Measurements from ENCODE around the gene SMARCA4. TPM values are rescaled to one million over a fixed set of nuclear protein-coding genes. Genes with fewer than 3 reads are reported as not detected.
A peak's percentile ranks its signal among the peaks of the same experiment; 100 is the strongest.

Gene SMARCA4
- total RNA-seq, 1 experiment from 2014 or later: 261 TPM

DNA sequence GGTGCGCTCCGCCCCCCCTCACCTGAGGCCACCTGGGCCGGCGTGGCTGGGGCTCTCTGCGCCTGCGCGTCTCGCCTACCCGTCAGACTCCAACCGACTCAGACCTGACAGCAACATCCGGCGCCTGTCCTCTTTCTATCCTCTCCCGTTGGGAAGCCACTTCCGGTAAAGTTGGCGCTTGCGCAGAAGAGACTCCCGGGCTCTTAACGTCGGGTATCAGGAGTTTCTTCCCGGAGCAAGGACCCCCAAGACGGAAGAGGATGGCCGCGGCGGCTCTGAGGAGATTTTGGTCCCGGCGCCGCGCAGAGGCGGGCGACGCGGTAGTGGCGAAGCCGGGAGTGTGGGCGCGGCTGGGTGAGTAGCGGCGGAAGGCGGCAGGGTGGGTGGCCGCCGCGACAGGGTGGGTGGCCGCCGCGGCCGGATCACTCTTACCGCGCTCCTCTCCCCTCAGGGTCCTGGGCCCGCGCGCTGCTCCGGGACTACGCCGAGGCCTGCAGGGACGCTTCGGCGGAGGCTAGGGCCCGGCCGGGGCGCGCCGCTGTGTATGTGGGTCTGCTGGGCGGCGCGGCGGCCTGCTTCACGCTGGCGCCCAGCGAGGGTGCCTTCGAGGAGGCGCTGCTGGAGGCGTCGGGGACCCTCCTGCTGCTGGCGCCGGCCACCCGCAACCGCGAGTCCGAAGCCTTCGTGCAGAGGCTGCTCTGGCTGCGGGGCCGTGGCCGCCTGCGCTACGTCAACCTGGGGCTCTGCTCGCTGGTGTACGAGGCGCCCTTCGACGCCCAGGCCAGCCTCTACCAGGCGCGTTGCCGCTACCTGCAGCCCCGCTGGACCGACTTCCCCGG lies 32.0 kb upstream of the SMARCA4 start, which contains the start of the genes TIMM29 and YIPF2:
TSS of gene TIMM29 (plus strand) at position 249 of the 839 bp plus-strand sequence. CDS start at position 261, 12 bp downstream.
TSS of gene YIPF2 (minus strand) at position 77 of the 839 bp plus-strand sequence. CDS start 229 bp downstream, outside the sequence.
- peak; percentile 98 for DNase-seq
- H4K91ac ChIP-seq (ENCODE audit: insufficient read length, low read depth, low read length): no peak within 1 kb of the TSS
- H2AK5ac ChIP-seq (ENCODE audit: insufficient read length, low read length): no peak within 1 kb of the TSS
- peaks cover 14% of the 10 kb centered on the region for H3K23me2 ChIP-seq (ENCODE audit: insufficient read length, low read depth, low read length, poor library complexity, severe bottlenecking)
- peak within 1 kb of the TSS; percentile 86 for H3K9ac ChIP-seq (ENCODE audit: extremely low read depth, insufficient read length, low read length)
- no peak within 1 kb of the TSS for H3K56ac ChIP-seq (ENCODE audit: insufficient read length, low read depth, low read length)
- no peak within 1 kb of the TSS; the same call in 1 of the 2 replicates for H2BK15ac ChIP-seq (ENCODE audit: low read depth, low read length)
- H3K23ac ChIP-seq (ENCODE audit: insufficient read length, low read depth, low read length): no peak within 1 kb of the TSS
- H3K4me1 ChIP-seq (ENCODE audit: insufficient read depth, low read length): no peaks in the 10 kb centered on the region
- no peaks in the 10 kb centered on the region for H3K27me3 ChIP-seq (ENCODE audit: insufficient read depth, low read length)
- no peaks in the 10 kb centered on the region for H3K9me3 ChIP-seq (ENCODE audit: control insufficient read depth, low read depth, low read length)
- H3K27ac ChIP-seq (ENCODE audit: insufficient read length, low read depth, low read length): no peak within 1 kb of the TSS
- H3K36me3 Mint-ChIP-seq (ENCODE audit: insufficient read depth in 1 of 3, low read depth in 3 of 3): peaks cover 7 to 34% (median 30%) of the 10 kb centered on the region in 3 experiments; a peak in 6 of 7 replicates
- H3K27ac Mint-ChIP-seq: peak within 1 kb of the TSS; percentile 51 to 93 (median 92); a peak in 6 of 7 replicates
- peak within 1 kb of the TSS; percentile 86 for H3K4me2 ChIP-seq (ENCODE audit: insufficient read depth, insufficient read length, low read length)
- no peak within 1 kb of the TSS for H2AFZ ChIP-seq (ENCODE audit: low read length)
- TF ChIP-seq, protein P1, sequence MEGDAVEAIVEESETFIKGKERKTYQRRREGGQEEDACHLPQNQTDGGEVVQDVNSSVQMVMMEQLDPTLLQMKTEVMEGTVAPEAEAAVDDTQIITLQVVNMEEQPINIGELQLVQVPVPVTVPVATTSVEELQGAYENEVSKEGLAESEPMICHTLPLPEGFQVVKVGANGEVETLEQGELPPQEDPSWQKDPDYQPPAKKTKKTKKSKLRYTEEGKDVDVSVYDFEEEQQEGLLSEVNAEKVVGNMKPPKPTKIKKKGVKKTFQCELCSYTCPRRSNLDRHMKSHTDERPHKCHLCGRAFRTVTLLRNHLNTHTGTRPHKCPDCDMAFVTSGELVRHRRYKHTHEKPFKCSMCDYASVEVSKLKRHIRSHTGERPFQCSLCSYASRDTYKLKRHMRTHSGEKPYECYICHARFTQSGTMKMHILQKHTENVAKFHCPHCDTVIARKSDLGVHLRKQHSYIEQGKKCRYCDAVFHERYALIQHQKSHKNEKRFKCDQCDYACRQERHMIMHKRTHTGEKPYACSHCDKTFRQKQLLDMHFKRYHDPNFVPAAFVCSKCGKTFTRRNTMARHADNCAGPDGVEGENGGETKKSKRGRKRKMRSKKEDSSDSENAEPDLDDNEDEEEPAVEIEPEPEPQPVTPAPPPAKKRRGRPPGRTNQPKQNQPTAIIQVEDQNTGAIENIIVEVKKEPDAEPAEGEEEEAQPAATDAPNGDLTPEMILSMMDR (conservative IDR thresholded peaks at IDR 0.05): no peak
- no peak within 1 kb of the TSS for H3T11ph ChIP-seq (ENCODE audit: low read length)
- no peak within 1 kb of the TSS for H3K18ac ChIP-seq (ENCODE audit: insufficient read length, low read depth, low read length)
- H3K4me3 Mint-ChIP-seq: peak within 1 kb of the TSS; percentile 93 to 94
- H2BK5ac ChIP-seq (ENCODE audit: insufficient read length, low read length): no peak within 1 kb of the TSS
- H2BK120ac ChIP-seq (ENCODE audit: low read depth, low read length, poor library complexity, severe bottlenecking): no peak within 1 kb of the TSS
- H4K20me1 ChIP-seq (ENCODE audit: control insufficient read depth, insufficient read depth, insufficient read length): no peaks in the 10 kb centered on the region
- H4K8ac ChIP-seq (replicated peaks; ENCODE audit: insufficient read length, low read depth, low read length): no peak within 1 kb of the TSS
- H2BK12ac ChIP-seq (ENCODE audit: insufficient read length, low read depth, low read length): no peak within 1 kb of the TSS
- no CpG with 5 or more reads among the region's 96 CpGs for WGBS (ENCODE audit: extremely low coverage, insufficient read length, low lambda C conversion rate)
- no peak within 1 kb of the TSS for H2BK20ac ChIP-seq (ENCODE audit: low read depth, low read length, poor library complexity, severe bottlenecking)
- H3K27me3 Mint-ChIP-seq (ENCODE audit: low read depth): peaks cover 2% of the 10 kb centered on the region; the same call in 1 of the 2 replicates
- H4K5ac ChIP-seq (ENCODE audit: insufficient read length, low read depth, low read length): no peak within 1 kb of the TSS
- peaks cover 4% of the 10 kb centered on the region; the same call in 1 of the 2 replicates for H3K79me2 ChIP-seq (ENCODE audit: insufficient read depth, low read length)
- peaks cover 12 to 17% of the 10 kb centered on the region in 2 experiments for H3K4me1 Mint-ChIP-seq
- no peak within 1 kb of the TSS for H3K4ac ChIP-seq (ENCODE audit: low read depth, low read length)
- no peaks in the 10 kb centered on the region for H3K79me1 ChIP-seq (ENCODE audit: insufficient read depth, low read depth, low read length, poor library complexity, severe bottlenecking)
- peak within 1 kb of the TSS; percentile 39; the same call in 1 of the 2 replicates for H3K14ac ChIP-seq (ENCODE audit: insufficient read depth, low read length)
- no peaks in the 10 kb centered on the region for H3K9me3 Mint-ChIP-seq
